Suprapubic skin (tissue), 3 donors: ENCODE measurements around the gene UBR7.

Experiments used
- POLR2A ChIP-seq, 2 donors: fragments of 450-650 bp; IDR thresholded peaks; one replicate each; pipeline ENCODE4 v1.6.1; 2017; ENCODE audit warnings: antibody characterized with exemption in 2 of 2, mild to moderate bottlenecking in 2 of 2, moderate library complexity in 2 of 2
- TF ChIP-seq, protein P1 (sequence below), 2 donors: fragments of 200-600 bp in 1 of 2; fragments of 450-650 bp in 1 of 2; sonication (generic) in 1 of 2; IDR thresholded peaks; one replicate each; pipeline ENCODE4 v1.5.1; 2016 to 2019; ENCODE audit warnings: antibody characterized with exemption in 2 of 2, mild to moderate bottlenecking in 1 of 2, moderate library complexity in 1 of 2

DNA sequence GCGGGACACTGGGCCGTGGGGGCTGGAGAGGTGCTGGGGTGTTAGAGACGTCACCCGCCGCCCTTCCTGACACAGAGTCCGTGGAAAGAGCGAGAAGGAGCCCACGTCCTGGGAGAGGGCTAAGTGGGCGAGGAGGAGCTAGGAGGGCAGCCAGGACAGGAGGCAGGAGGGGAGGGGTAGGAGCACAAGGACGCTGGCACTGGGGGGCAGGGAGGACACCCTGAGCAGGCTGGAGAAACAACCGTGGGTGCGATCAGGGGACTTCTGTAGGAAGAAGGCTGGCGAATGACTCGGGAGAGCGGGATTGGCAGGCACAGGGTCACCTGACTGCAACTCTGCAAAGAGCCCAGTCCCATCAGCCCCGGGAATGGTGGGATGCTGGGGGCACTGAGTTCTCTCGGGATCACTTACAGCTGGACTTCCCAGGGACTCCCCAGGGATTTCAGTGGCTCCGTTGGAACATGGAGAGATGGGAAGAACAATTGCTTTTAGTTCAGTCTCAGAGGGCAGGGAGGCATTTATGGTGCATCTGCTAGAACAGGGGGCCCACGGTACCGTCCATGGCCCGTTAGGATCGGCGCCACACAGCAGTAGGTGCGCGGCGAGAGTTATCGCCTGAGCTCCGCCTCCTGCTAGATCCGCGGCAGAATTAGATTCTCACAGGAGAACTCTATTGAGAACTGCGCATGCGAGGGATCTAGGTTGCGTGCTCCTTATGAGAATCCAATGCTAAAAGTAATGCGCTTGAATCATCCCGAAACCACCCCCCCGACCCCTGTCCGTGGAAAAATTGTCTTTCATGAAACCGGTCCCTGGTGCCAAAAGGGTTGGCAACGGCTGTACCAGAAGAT, 24.3 kb downstream of the UBR7 start:
- TF ChIP-seq, protein P1, sequence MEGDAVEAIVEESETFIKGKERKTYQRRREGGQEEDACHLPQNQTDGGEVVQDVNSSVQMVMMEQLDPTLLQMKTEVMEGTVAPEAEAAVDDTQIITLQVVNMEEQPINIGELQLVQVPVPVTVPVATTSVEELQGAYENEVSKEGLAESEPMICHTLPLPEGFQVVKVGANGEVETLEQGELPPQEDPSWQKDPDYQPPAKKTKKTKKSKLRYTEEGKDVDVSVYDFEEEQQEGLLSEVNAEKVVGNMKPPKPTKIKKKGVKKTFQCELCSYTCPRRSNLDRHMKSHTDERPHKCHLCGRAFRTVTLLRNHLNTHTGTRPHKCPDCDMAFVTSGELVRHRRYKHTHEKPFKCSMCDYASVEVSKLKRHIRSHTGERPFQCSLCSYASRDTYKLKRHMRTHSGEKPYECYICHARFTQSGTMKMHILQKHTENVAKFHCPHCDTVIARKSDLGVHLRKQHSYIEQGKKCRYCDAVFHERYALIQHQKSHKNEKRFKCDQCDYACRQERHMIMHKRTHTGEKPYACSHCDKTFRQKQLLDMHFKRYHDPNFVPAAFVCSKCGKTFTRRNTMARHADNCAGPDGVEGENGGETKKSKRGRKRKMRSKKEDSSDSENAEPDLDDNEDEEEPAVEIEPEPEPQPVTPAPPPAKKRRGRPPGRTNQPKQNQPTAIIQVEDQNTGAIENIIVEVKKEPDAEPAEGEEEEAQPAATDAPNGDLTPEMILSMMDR (IDR thresholded peaks at IDR 0.05) = no peak
- TF ChIP-seq POLR2A (IDR thresholded peaks at IDR 0.05) = no peak
